Measurements from ENCODE around the gene AREL1. TPM values are rescaled to one million over a fixed set of nuclear protein-coding genes. Genes with fewer than 3 reads are reported as not detected.

Gene AREL1
- total RNA-seq, 4 donors from 2014 or later, result 33.8 to 95.6 (median 65.1) TPM

DNA sequence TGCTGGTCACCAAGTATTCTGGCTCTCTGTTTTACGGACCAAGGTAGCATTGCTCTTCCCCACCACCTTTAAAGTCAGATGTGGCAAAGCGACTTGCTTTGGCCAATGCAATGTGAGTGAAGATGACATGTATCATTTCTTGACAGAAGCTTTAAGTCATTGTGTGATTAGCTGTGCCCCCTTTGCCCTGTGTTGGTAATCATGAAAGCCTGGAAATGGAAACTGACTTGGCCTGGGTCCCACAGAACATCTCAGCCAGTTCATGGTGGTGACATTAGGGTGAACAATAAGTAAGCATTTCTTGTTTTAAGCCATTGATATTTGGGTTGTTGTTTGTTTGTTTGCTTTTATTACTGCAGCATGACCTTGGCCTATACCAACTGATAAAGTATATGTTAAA is 34.4 kb upstream of the AREL1 start:
- no peaks in the 10 kb centered on the region for H3K9me3 ChIP-seq
- DNase-seq, result no peak
- no peaks in the 10 kb centered on the region for H3K27me3 ChIP-seq
- no peaks in the 10 kb centered on the region for H3K4me1 ChIP-seq
- H3K4me3 ChIP-seq, result no peak overlapping the region
- no peak overlapping the region for H3K27ac ChIP-seq
- TF ChIP-seq POLR2A (IDR thresholded peaks at IDR 0.05), result no peak
- TF ChIP-seq, protein P1, sequence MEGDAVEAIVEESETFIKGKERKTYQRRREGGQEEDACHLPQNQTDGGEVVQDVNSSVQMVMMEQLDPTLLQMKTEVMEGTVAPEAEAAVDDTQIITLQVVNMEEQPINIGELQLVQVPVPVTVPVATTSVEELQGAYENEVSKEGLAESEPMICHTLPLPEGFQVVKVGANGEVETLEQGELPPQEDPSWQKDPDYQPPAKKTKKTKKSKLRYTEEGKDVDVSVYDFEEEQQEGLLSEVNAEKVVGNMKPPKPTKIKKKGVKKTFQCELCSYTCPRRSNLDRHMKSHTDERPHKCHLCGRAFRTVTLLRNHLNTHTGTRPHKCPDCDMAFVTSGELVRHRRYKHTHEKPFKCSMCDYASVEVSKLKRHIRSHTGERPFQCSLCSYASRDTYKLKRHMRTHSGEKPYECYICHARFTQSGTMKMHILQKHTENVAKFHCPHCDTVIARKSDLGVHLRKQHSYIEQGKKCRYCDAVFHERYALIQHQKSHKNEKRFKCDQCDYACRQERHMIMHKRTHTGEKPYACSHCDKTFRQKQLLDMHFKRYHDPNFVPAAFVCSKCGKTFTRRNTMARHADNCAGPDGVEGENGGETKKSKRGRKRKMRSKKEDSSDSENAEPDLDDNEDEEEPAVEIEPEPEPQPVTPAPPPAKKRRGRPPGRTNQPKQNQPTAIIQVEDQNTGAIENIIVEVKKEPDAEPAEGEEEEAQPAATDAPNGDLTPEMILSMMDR (IDR thresholded peaks at IDR 0.05), result no peak
- no peaks in the 10 kb centered on the region for H3K36me3 ChIP-seq

DNA sequence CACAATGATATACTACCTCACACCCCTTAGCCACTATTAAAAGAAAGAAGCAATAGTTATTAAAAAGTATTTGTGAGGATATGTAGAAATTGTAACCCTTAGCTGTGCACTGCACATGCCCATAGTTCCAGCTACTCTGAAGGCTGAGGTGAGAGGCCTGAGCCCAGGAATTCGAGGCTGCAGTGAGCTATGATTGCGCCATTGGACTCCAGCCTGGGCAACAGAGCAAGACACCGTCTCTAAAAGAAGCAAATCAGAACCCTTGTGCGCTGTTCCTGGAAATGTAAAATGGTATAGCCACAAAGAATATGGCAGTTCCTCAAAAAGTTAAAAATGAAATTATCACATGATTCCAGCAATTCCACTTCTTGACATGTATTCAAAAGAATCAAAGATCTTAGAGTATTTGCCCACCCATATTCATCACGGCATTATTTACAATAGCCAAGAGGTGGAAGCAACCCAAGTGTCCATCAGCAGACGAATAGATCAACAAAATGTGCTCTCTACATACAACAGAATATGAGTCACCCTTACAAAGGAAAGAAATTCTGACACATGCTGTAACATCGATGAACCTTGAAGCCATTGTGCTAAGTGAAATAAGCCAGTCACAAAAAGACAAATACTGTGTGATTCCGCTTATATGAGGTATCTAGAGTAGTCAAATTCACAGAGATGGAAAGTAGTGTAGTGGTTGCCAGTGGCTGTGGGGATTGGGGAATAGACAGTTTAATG is 26.6 kb upstream of the AREL1 start:
- H3K9me3 ChIP-seq, result no peaks in the 10 kb centered on the region
- no peaks in the 10 kb centered on the region for H3K4me1 ChIP-seq
- TF ChIP-seq, protein P1 (IDR thresholded peaks at IDR 0.05), result no peak
- no peak for TF ChIP-seq POLR2A (IDR thresholded peaks at IDR 0.05)
- DNase-seq, result no peak
- H3K27ac ChIP-seq, result no peak overlapping the region
- H3K36me3 ChIP-seq, result peaks cover 0 to 45% (median 0%) of the 10 kb centered on the region in 3 donors
- no peak overlapping the region for H3K4me3 ChIP-seq
- no peaks in the 10 kb centered on the region for H3K27me3 ChIP-seq

DNA sequence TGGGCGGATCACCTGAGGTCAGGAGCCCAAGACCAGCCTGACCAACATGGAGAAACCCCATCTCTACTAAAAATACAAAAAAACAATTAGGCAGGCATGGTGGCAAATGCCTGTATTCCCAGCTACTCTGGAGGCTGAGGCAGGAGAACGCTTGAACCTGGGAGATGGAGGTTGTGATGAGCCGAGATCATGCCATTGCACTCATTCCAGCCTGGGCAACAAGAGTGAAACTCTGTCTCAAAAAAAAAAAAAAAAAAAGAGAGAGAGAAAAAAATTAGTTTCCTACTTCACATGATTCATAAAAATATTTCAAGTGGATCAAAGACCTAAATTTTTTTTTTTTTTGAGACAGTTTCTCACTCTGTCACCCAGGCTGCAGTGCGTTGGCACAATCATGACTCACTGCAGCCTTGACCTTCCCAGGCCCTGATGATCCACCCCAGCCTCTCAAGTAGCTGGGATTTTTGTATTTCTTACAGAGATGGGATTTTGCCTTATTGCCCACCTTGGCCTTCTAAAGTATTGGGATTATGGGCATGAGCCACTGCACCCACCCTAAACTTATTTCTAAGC is 25.0 kb upstream of the AREL1 start:
- H3K36me3 ChIP-seq, result peaks cover 0 to 61% (median 0%) of the 10 kb centered on the region in 3 donors
- DNase-seq, result no peak
- TF ChIP-seq, protein P1 (IDR thresholded peaks at IDR 0.05), result no peak
- H3K27me3 ChIP-seq, result no peaks in the 10 kb centered on the region
- no peak overlapping the region for H3K27ac ChIP-seq
- H3K4me1 ChIP-seq, result no peaks in the 10 kb centered on the region
- no peak overlapping the region for H3K4me3 ChIP-seq
- H3K9me3 ChIP-seq, result no peaks in the 10 kb centered on the region

DNA sequence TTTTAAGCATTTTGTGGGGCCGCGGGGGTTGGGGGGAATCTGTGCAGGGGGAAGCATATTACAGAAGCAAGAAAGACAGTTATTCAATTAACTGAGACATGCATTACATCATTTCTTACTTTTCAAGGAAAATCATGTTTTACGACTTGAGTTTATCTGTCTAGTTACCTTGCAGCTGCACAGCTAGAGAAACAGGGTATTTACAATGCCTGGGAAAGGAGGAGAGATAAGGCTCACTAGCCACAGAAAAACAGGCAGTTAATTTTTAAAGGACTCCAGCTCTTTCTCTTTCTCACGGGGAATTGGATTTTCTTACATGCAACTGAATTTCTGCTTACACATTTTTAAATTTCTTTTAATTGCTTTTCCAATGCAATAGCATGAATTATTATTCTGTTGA is 22.2 kb upstream of the AREL1 start:
- Histone ChIP-seq H3K27me3 (no peaks in the 10 kb centered on the region), H3K4me1 (peaks cover 0 to 4% (median 0%) of the 10 kb centered on the region in 4 donors), H3K4me3 (no peak overlapping the region), H3K9me3 (no peaks in the 10 kb centered on the region), H3K36me3 (peaks cover 0 to 73% (median 0%) of the 10 kb centered on the region in 3 donors), H3K27ac (no peak overlapping the region)
- TF ChIP-seq POLR2A (IDR thresholded peaks at IDR 0.05), result no peak
- TF ChIP-seq, protein P1 (IDR thresholded peaks at IDR 0.05), result no peak
- DNase-seq, result no peak

DNA sequence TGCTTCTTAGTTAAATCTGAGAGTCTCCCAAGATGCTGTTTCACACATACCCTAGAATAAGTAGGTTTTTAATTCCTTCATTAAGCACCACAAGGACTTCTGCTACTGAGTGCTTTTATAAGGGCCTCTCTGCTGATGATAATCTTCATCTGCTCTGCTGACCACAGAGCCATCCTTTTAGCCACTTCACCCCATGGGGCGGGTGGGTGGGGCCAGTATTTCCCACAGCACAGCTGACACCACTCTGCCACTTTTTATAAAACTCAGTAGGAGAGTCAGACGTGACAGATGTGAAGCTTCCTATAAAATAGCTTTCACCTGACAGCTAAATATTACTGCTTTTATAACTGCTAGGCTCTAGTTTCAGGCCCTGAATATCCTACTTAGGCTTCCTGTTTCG is 20.3 kb upstream of the AREL1 start:
- Histone ChIP-seq H3K4me3 (no peak overlapping the region), H3K27me3 (no peaks in the 10 kb centered on the region), H3K27ac (no peak overlapping the region), H3K36me3 (peaks cover 0 to 65% (median 0%) of the 10 kb centered on the region in 3 donors), H3K4me1 (peaks cover 0 to 4% (median 0%) of the 10 kb centered on the region in 4 donors), H3K9me3 (no peaks in the 10 kb centered on the region)
- no peak for DNase-seq
- TF ChIP-seq, protein P1 (IDR thresholded peaks at IDR 0.05), result no peak
- no peak for TF ChIP-seq POLR2A (IDR thresholded peaks at IDR 0.05)

Measured in Peyer's patch (tissue), 4 donors.